Gastrocnemius medialis (tissue), 4 donors: ENCODE data around the gene BCL2A1.

Experiments used
- CTCF ChIP-seq, 5 experiments: fragments of 450-650 bp in 3 of 5; fragments of 200-600 bp in 2 of 5; sonication (generic) in 2 of 5; IDR thresholded peaks in 4 of 5; conservative IDR thresholded peaks in 1 of 5; 1 replicate in 4 of 5; 2 replicates in 1 of 5; pipeline ENCODE4 v1.5.1; 2016 to 2019; ENCODE audit warnings: antibody characterized with exemption in 5 of 5, mild to moderate bottlenecking in 3 of 5, moderate library complexity in 3 of 5
- POLR2A ChIP-seq, 2 donors: fragments of 450-650 bp; IDR thresholded peaks; one replicate each; pipeline ENCODE4 v1.6.1; 2017; ENCODE audit warnings: antibody characterized with exemption in 2 of 2, mild to moderate bottlenecking in 2 of 2, moderate library complexity in 2 of 2

GRCh38 chr15:79991826-79992225, 20.8 kb upstream of the BCL2A1 start:
- TF ChIP-seq POLR2A (IDR thresholded peaks at IDR 0.05) (no peak), CTCF (IDR thresholded peaks at IDR 0.05 in 4 of 5, conservative IDR thresholded peaks at IDR 0.05 in 1 of 5) (no peak)
